HepG2 (cell line): ENCODE results near the gene RER1. TPM values are rescaled to one million over a fixed set of nuclear protein-coding genes. Genes with fewer than 3 reads are reported as not detected.

Experiments
- ARID4A ChIP-seq: sonication (generic); formaldehyde crosslinking; IDR thresholded peaks from 2 replicates; pipeline ENCODE4 v1.5.0; 2020; ENCODE audit warnings: mild to moderate bottlenecking, missing genetic modification reagents, borderline replicate concordance
- BHLHE40 ChIP-seq: IDR thresholded peaks from 2 replicates; pipeline ENCODE4 v1.6.1; 2011; ENCODE audit warnings: low read length, improper control_type of control experiment
- KDM5A ChIP-seq: fragments of 200-600 bp; sonication (generic); IDR thresholded peaks from 2 replicates; pipeline ENCODE4 v1.7.0; 2018; ENCODE audit warnings: antibody characterized with exemption, mild to moderate bottlenecking, low read length, borderline replicate concordance
- MAZ ChIP-seq, 2 experiments: sonication (generic) in 1 of 2; formaldehyde crosslinking in 1 of 2; IDR thresholded peaks; 2 replicates each; pipeline versions ENCODE4 v1.5.0 to v1.6.1; 2012 to 2020; ENCODE audit warnings: low read depth in 2 of 2, mild to moderate bottlenecking in 2 of 2, borderline replicate concordance in 1 of 2, improper control_type of control experiment in 1 of 2, low read length in 1 of 2, missing genetic modification reagents in 1 of 2, moderate library complexity in 1 of 2
- MTA1 ChIP-seq: sonication (generic); formaldehyde crosslinking; IDR thresholded peaks from 2 replicates; pipeline ENCODE4 v1.4.0; 2020; ENCODE audit warnings: missing genetic modification reagents, mild to moderate bottlenecking, borderline replicate concordance
- MTF1 ChIP-seq: sonication (generic); formaldehyde crosslinking; IDR thresholded peaks from 2 replicates; pipeline ENCODE4 v1.5.0; 2020; ENCODE audit warnings: missing genetic modification reagents
- NCOA2 ChIP-seq: sonication (generic); formaldehyde crosslinking; IDR thresholded peaks from 2 replicates; pipeline ENCODE4 v1.8.0; 2022; ENCODE audit warnings: inconsistent platforms
- RBFOX2 ChIP-seq: fragments of 200-400 bp; formaldehyde crosslinking; IDR thresholded peaks from 2 replicates; pipeline ENCODE4 v1.6.1; 2017; ENCODE audit warnings: low read depth, mild to moderate bottlenecking, low read length
- TFDP2 ChIP-seq: sonication (generic); formaldehyde crosslinking; IDR thresholded peaks from 2 replicates; pipeline ENCODE4 v1.4.0; 2020; ENCODE audit warnings: missing genetic modification reagents
- ZFAT ChIP-seq: sonication (generic); formaldehyde crosslinking; conservative IDR thresholded peaks from 2 replicates; pipeline ENCODE4 v1.8.1; 2023; ENCODE audit warnings: missing genetic modification reagents, inconsistent platforms
- ZFY ChIP-seq: sonication (generic); formaldehyde crosslinking; IDR thresholded peaks from 2 replicates; pipeline ENCODE4 v1.4.0; 2020; ENCODE audit warnings: missing genetic modification reagents
- ZFYVE20 ChIP-seq: sonication (generic); formaldehyde crosslinking; IDR thresholded peaks from 2 replicates; pipeline ENCODE4 v1.8.0; 2023; ENCODE audit warnings: low read depth, mild to moderate bottlenecking, moderate library complexity, missing genetic modification reagents, borderline replicate concordance
- ZKSCAN5 ChIP-seq: sonication (generic); formaldehyde crosslinking; IDR thresholded peaks from 2 replicates; pipeline ENCODE4 v1.5.1; 2020; ENCODE audit warnings: mild to moderate bottlenecking, missing genetic modification reagents
- ZNF343 ChIP-seq: sonication (generic); formaldehyde crosslinking; IDR thresholded peaks from 2 replicates; pipeline ENCODE4 v1.4.0; 2020; ENCODE audit warnings: mild to moderate bottlenecking, missing genetic modification reagents
- ZNF414 ChIP-seq: sonication (generic); formaldehyde crosslinking; IDR thresholded peaks from 2 replicates; pipeline ENCODE4 v1.5.0; 2020; ENCODE audit warnings: missing genetic modification reagents
- ZNF512 ChIP-seq: sonication (generic); formaldehyde crosslinking; IDR thresholded peaks from 2 replicates; pipeline ENCODE4 v1.4.0; 2020; ENCODE audit warnings: mild to moderate bottlenecking, missing genetic modification reagents
- ZNF614 ChIP-seq: IDR thresholded peaks from 2 replicates; pipeline ENCODE4 v1.6.1; 2018; ENCODE audit warnings: missing biosample characterization, missing genetic modification reagents, inconsistent platforms, borderline replicate concordance
- polyA plus RNA-seq, 8 experiments: library from polyadenylated mRNA; depleted of rRNA in 3 of 8; stranded (reverse) in 7 of 8; unstranded in 1 of 8; fragments of >200 nt; fragmentation: Illumina TruSeq in 4 of 8; extraction: Trizol in 4 of 8; gene quantifications; 2 replicates each; pipeline versions ENCODE4 v1.2.1 to v1.2.3, GENCODE V29; 2011 to 2016; ENCODE audit warnings: low read depth in 4 of 8, missing spikeins in 1 of 8, mixed read lengths in 1 of 8; ENCODE audit not compliant: insufficient read depth in 1 of 8
- total RNA-seq, 5 experiments: library from RNA; depleted of rRNA; stranded (reverse); fragments of >200 nt; fragmentation: Illumina TruSeq; extraction: Trizol; gene quantifications; 2 replicates each; pipeline ENCODE4 v1.2.3, GENCODE V29; 2016; ENCODE audit warnings: low read depth in 1 of 5

RER1 gene
- total and polyA plus RNA-seq, 2 of the 13 experiments (the other 11 are each of a cell fraction or from before 2014, with no cell fraction given) = 128 to 164 TPM

- TF ChIP-seq ZNF512 (CRISPR knock-in tag) (no peak), RBFOX2 (peak; percentile 94), ZNF414 (no peak), ARID4A (CRISPR knock-in tag) (peak; percentile 98), ZFAT (CRISPR knock-in tag) (0 out of 2 replicates have a peak, but pooled peaks have one; percentile 37), MAZ (IDR thresholded peaks at IDR 0.05; ENCODE audit: borderline replicate concordance, low read depth, low read length) (peak; percentile 84; the same call in 1 of the 2 replicates), MAZ (CRISPR knock-in tag; IDR thresholded peaks at IDR 0.05; ENCODE audit: low read depth) (peak; percentile 85; the same call in 1 of the 2 replicates), BHLHE40 (no peak), MTA1 (CRISPR knock-in tag) (no peak), ZNF343 (CRISPR knock-in tag) (no peak), KDM5A (peak; percentile 74), ZFY (peak; percentile 96), ZFYVE20 (CRISPR knock-in tag) (no peak), ZNF614 (CRISPR knock-in tag) (no peak), NCOA2 (CRISPR knock-in tag) (no peak), TFDP2 (CRISPR knock-in tag) (peak; percentile 92), MTF1 (CRISPR knock-in tag) (no peak), ZKSCAN5 (CRISPR knock-in tag) (no peak)
These were observed at the start of gene RER1, which contains the start of gene MORN1 (continued) for GRCh38 chr1:2391041-2391930.
